Measurements from ENCODE around the gene SLC7A5. TPM values are rescaled to one million over a fixed set of nuclear protein-coding genes. Genes with fewer than 3 reads are reported as not detected.
A peak's percentile ranks its signal among the peaks of the same experiment; 100 is the strongest.
"Not testable (repeated sequence)": the region's sequence is repeated elsewhere in the genome, so short reads cannot be mapped to it uniquely, and the experiment has no call there.

The SLC7A5 gene
- total RNA-seq, 1 experiment from 2014 or later = 24.5 TPM

GRCh38 chr16:87888346-87888745 is 19.0 kb upstream of the SLC7A5 start:
- DNase-seq (ENCODE audit: low read depth) = not testable (repeated sequence)

GRCh38 chr16:87887931-87888330 is 18.6 kb upstream of the SLC7A5 start:
- DNase-seq (ENCODE audit: low read depth) = not testable (repeated sequence)

- not testable (repeated sequence) for DNase-seq (ENCODE audit: low read depth)
Observed at GRCh38 chr16:87885371-87885967, 16.2 kb upstream of the SLC7A5 start.

- no peak for DNase-seq (ENCODE audit: low read depth)
Observed at GRCh38 chr16:87882436-87883019, 13.2 kb upstream of the SLC7A5 start.

- no peak for DNase-seq (ENCODE audit: low read depth)
Observed at GRCh38 chr16:87881324-87882200, 12.3 kb upstream of the SLC7A5 start.

GRCh38 chr16:87880117-87880696 is 10.9 kb upstream of the SLC7A5 start:
- no peak for DNase-seq (ENCODE audit: low read depth)

- not testable (repeated sequence) for DNase-seq (ENCODE audit: low read depth)
Observed at GRCh38 chr16:87879411-87880013, 10.2 kb upstream of the SLC7A5 start.

GRCh38 chr16:87878704-87879103 is 9.4 kb upstream of the SLC7A5 start:
- DNase-seq (ENCODE audit: low read depth) = no peak

GRCh38 chr16:87877942-87878507 is 8.7 kb upstream of the SLC7A5 start:
- DNase-seq (ENCODE audit: low read depth) = no peak

GRCh38 chr16:87874639-87875427 is 5.5 kb upstream of the SLC7A5 start:
- DNase-seq (ENCODE audit: low read depth) = no peak

- peak; percentile 59 for DNase-seq (ENCODE audit: low read depth)
Observed at GRCh38 chr16:87870418-87871291, 1.3 kb upstream of the SLC7A5 start.

GRCh38 chr16:87869879-87870417 is 641 bp upstream of the SLC7A5 start:
- not testable (repeated sequence) for DNase-seq (ENCODE audit: low read depth)

- peak; percentile 93 for DNase-seq (ENCODE audit: low read depth)
Observed at GRCh38 chr16:87868254-87869029, 865 bp downstream of the SLC7A5 start.

- not testable (repeated sequence) for DNase-seq (ENCODE audit: low read depth)
Observed at GRCh38 chr16:87865902-87866555, 3.3 kb downstream of the SLC7A5 start.

GRCh38 chr16:87864331-87864989 is 4.8 kb downstream of the SLC7A5 start:
- peak; percentile 30 for DNase-seq (ENCODE audit: low read depth)

- DNase-seq (ENCODE audit: low read depth) = not testable (repeated sequence)
Observed at GRCh38 chr16:87863327-87863635, 6.0 kb downstream of the SLC7A5 start.

GRCh38 chr16:87862597-87863326 is 6.5 kb downstream of the SLC7A5 start:
- DNase-seq (ENCODE audit: low read depth) = not testable (repeated sequence)
